WTC11 (cell line): ENCODE measurements around the gene PEX10. TPM values are rescaled to one million over a fixed set of nuclear protein-coding genes. Genes with fewer than 3 reads are reported as not detected.

ENCODE experiments used
- ATAC-seq: fragments of 200-7000 bp; cut with Tn5 transposase; 2 replicates; pipeline ENCODE4 v1.10.0; 2021; ENCODE audit warnings: mild to moderate bottlenecking, moderate library complexity
- CTCF ChIA-PET: fragments of 300-600 bp; sonication (Branson Sonifier 250); formaldehyde crosslinking; loops from one replicate; lab custom pipeline; 2021; ENCODE audit warnings: antibody characterized with exemption; lab: Charles Lee
- POLR2A ChIA-PET: fragments of 350-600 bp; sonication (Branson Sonifier 250); formaldehyde crosslinking; loops from one replicate; lab custom pipeline; 2021; ENCODE audit warnings: antibody characterized with exemption; lab: Charles Lee
- DNase-seq: peaks from one replicate; pipeline ENCODE4 v3.0.0; 2021; ENCODE audit warnings: low spot score
- H3K27ac Mint-ChIP-seq: 2 replicates; pipeline ENCODE4 v1.8.0; 2021; ENCODE audit warnings: mixed read lengths
- H3K27me3 Mint-ChIP-seq: 2 replicates; pipeline ENCODE4 v1.8.0; 2021; ENCODE audit warnings: low read depth, mild to moderate bottlenecking, moderate library complexity, mixed read lengths
- H3K36me3 Mint-ChIP-seq: 2 replicates; pipeline ENCODE4 v1.8.0; 2021; ENCODE audit warnings: mixed read lengths
- H3K4me1 Mint-ChIP-seq: 2 replicates; pipeline ENCODE4 v1.8.0; 2022; ENCODE audit warnings: mixed read lengths
- H3K4me3 Mint-ChIP-seq: 2 replicates; pipeline ENCODE4 v1.8.0; 2021; ENCODE audit warnings: mild to moderate bottlenecking, moderate library complexity, mixed read lengths
- H3K9me3 Mint-ChIP-seq: 2 replicates; pipeline ENCODE4 v1.8.0; 2021; ENCODE audit warnings: mixed read lengths
- CREM ChIP-seq: sonication (generic); formaldehyde crosslinking; IDR thresholded peaks from 2 replicates; pipeline ENCODE4 v1.8.1; 2022; ENCODE audit warnings: mild to moderate bottlenecking, missing genetic modification reagents, moderate library complexity
- EMX1 ChIP-seq: fragments of 250-450 bp; sonication (Bioruptor Pico); IDR thresholded peaks from 2 replicates; pipeline ENCODE4 v1.8.0; 2021; ENCODE audit warnings: mild to moderate bottlenecking
- JAZF1 ChIP-seq: fragments of 250-450 bp; sonication (Bioruptor Pico); IDR thresholded peaks from 2 replicates; pipeline ENCODE4 v1.9.0; 2021; ENCODE audit warnings: moderate library complexity, mild to moderate bottlenecking, inconsistent platforms
- NR1H2 ChIP-seq: sonication (generic); formaldehyde crosslinking; IDR thresholded peaks from 2 replicates; pipeline ENCODE4 v1.9.0; 2021; ENCODE audit warnings: mild to moderate bottlenecking, moderate library complexity, missing genetic modification reagents
- NR2C2 ChIP-seq: sonication (generic); formaldehyde crosslinking; IDR thresholded peaks from 2 replicates; pipeline ENCODE4 v1.8.0; 2022; ENCODE audit warnings: mild to moderate bottlenecking, missing genetic modification reagents
- NR3C1 ChIP-seq: sonication (generic); formaldehyde crosslinking; conservative IDR thresholded peaks from 2 replicates; pipeline ENCODE4 v1.8.1; 2023; ENCODE audit warnings: low read depth, mild to moderate bottlenecking, missing genetic modification reagents
- TCF7 ChIP-seq: sonication (generic); formaldehyde crosslinking; IDR thresholded peaks from 2 replicates; pipeline ENCODE4 v1.8.0; 2022; ENCODE audit warnings: mild to moderate bottlenecking, low read depth, missing genetic modification reagents, moderate library complexity
- ZBTB21 ChIP-seq: sonication (generic); formaldehyde crosslinking; IDR thresholded peaks from 2 replicates; pipeline ENCODE4 v1.8.1; 2023; ENCODE audit warnings: mild to moderate bottlenecking, missing genetic modification reagents, borderline replicate concordance
- ZNF263 ChIP-seq: sonication (generic); formaldehyde crosslinking; IDR thresholded peaks from 2 replicates; pipeline ENCODE4 v1.8.1; 2022; ENCODE audit warnings: low read depth, mild to moderate bottlenecking, moderate library complexity, missing genetic modification reagents
- ZNF416 ChIP-seq: fragments of 250-450 bp; sonication (Bioruptor Pico); IDR thresholded peaks from 2 replicates; pipeline ENCODE4 v1.9.0; 2021; ENCODE audit warnings: mild to moderate bottlenecking, inconsistent platforms
- ZNF423 ChIP-seq: fragments of 250-450 bp; sonication (Bioruptor Pico); IDR thresholded peaks from 2 replicates; pipeline ENCODE4 v2.1.2; 2022; ENCODE audit warnings: mild to moderate bottlenecking, moderate library complexity
- total RNA-seq: library from RNA; stranded (reverse); gene quantifications from 3 replicates; pipeline ENCODE4 v1.2.3, GENCODE V29; 2021
- TF ChIP-seq, protein P1 (sequence below): sonication (generic); formaldehyde crosslinking; IDR thresholded peaks from 2 replicates; pipeline ENCODE4 v1.8.1; 2022; ENCODE audit warnings: mild to moderate bottlenecking, moderate library complexity, missing genetic modification reagents
- TF ChIP-seq, protein P2 (sequence below): sonication (generic); formaldehyde crosslinking; IDR thresholded peaks from 2 replicates; pipeline ENCODE4 v1.8.1; 2022; ENCODE audit warnings: low read depth, mild to moderate bottlenecking, moderate library complexity, missing genetic modification reagents, borderline replicate concordance

Gene PEX10
- total RNA-seq, 1 experiment from 2014 or later = 29.3 TPM

- ChIA-PET CTCF (interaction anchor here (0.7 to 1.2 kb wide), 4 partner anchors 39 to 215 kb away, joined by 3 to 4 read pairs (median 3); no protein-coding TSS in a partner anchor), POLR2A (no interaction called here)
- DNase-seq (no peak), ATAC-seq (no peak)
- H3K9me3 Mint-ChIP-seq = no peaks in the 10 kb centered on the region
- H3K4me3 Mint-ChIP-seq = no peak overlapping the region
- H3K36me3 Mint-ChIP-seq = no peaks in the 10 kb centered on the region
- no peaks in the 10 kb centered on the region for H3K27me3 Mint-ChIP-seq
- H3K4me1 Mint-ChIP-seq = no peaks in the 10 kb centered on the region
- TF ChIP-seq TCF7 (CRISPR knock-in tag) = no peak
- TF ChIP-seq, protein P1, sequence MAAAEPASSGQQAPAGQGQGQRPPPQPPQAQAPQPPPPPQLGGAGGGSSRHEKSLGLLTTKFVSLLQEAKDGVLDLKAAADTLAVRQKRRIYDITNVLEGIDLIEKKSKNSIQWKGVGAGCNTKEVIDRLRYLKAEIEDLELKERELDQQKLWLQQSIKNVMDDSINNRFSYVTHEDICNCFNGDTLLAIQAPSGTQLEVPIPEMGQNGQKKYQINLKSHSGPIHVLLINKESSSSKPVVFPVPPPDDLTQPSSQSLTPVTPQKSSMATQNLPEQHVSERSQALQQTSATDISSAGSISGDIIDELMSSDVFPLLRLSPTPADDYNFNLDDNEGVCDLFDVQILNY (CRISPR knock-in tag) = no peak
- TF ChIP-seq, protein P2, sequence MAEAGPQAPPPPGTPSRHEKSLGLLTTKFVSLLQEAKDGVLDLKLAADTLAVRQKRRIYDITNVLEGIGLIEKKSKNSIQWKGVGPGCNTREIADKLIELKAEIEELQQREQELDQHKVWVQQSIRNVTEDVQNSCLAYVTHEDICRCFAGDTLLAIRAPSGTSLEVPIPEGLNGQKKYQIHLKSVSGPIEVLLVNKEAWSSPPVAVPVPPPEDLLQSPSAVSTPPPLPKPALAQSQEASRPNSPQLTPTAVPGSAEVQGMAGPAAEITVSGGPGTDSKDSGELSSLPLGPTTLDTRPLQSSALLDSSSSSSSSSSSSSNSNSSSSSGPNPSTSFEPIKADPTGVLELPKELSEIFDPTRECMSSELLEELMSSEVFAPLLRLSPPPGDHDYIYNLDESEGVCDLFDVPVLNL (CRISPR knock-in tag) = no peak
- TF ChIP-seq ZNF423 (CRISPR knock-in tag) = no peak
- no peak for TF ChIP-seq EMX1
- TF ChIP-seq ZBTB21 (CRISPR knock-in tag) = no peak
- TF ChIP-seq NR1H2 (CRISPR knock-in tag) = no peak
- TF ChIP-seq CREM (CRISPR knock-in tag) = no peak
- no peak for TF ChIP-seq NR3C1 (CRISPR knock-in tag)
- TF ChIP-seq ZNF263 = no peak
- no peak for TF ChIP-seq ZNF416 (CRISPR knock-in tag)
- no peak for TF ChIP-seq NR2C2 (CRISPR knock-in tag)
- no peak for TF ChIP-seq JAZF1 (CRISPR knock-in tag)
- no peak overlapping the region for H3K27ac Mint-ChIP-seq
Measured at GRCh38 chr1:2354511-2355372, 57.6 kb downstream of the PEX10 start.

Other genes with a start within 250 kb of the PEX10 start
- 133 to 151 TPM (median 150 TPM) in 3 replicates for gene FAAP20, start 217.8 kb downstream of the PEX10 start, total RNA-seq
- 75.5 to 88.6 TPM (median 75.6 TPM) in 3 replicates for gene SKI, start 184.2 kb downstream of the PEX10 start, total RNA-seq
- 14.5 to 19.7 TPM (median 18.5 TPM) in 3 replicates for gene MORN1, start 21.0 kb downstream of the PEX10 start, total RNA-seq
- 72.1 to 80.4 TPM (median 79.8 TPM) in 3 replicates for gene RER1, start 20.7 kb downstream of the PEX10 start, total RNA-seq
- gene PLCH2, start 63.7 kb upstream of the PEX10 start, total RNA-seq = 0.05 to 0.18 TPM (median 0.17 TPM) in 3 replicates
- gene PANK4, start 114.0 kb upstream of the PEX10 start, total RNA-seq = 35.2 to 52.5 TPM (median 36.7 TPM) in 3 replicates
- gene HES5, start 117.7 kb upstream of the PEX10 start, total RNA-seq = 0.21 to 0.23 TPM in 2 of 3 replicates, not detected in the other
- 0.73 to 1.1 TPM (median 0.87 TPM) in 3 replicates for gene TNFRSF14, start 143.8 kb upstream of the PEX10 start, total RNA-seq
- 47.8 to 51.1 TPM (median 50.3 TPM) in 3 replicates for gene PRXL2B, start 174.2 kb upstream of the PEX10 start, total RNA-seq
- 0.55 to 0.64 TPM in 2 of 3 replicates, not detected in the other for gene MMEL1, start 220.5 kb upstream of the PEX10 start, total RNA-seq